ENCODE data around the gene EPRS1.
"Not testable (repeated sequence)": the region's sequence is repeated elsewhere in the genome, so short reads cannot be mapped to it uniquely, and the experiment has no call there.

Gene EPRS1

DNA sequence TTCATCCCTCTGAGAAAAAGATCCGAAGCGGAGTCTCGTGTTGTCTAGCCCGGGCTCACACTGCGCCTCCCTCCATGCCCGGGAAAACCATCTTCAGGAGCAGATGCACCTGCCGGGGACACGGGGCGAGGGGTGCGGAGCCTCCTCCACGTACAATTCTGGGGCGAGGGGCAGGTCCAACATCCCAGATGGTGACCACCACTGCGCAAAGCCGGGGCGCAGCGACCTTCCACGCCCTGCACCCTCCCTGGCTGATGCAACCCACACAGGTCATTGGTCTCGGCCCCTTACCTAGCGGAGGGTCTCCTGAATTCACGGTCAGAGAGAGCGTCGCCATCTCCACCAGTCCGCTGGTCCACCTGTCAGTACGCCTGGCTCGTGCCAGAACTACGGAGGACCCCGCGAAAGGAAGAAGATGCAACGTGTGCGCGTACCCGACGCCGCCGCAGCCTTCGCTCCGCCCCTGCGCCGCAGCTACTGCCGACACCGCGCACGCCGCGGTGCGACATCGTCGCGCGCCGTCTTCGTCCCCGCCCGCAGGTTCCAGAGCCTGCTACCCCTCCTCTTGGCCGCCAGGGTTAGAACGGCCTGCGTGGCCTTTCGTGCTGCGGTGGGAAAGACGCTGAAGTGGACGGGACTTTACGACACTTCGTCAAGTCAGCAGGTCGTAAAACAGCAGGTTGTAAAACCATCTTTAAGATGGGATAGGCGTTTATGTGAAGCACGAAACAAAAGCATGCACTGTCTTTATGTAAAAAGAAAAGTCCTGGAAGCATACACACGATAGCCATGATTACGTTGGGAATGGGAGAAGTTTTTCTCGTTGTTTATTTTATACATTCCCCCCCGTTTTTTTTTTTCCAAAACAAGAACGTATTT is at the start of gene EPRS1:
EPRS1 (minus strand) TSS at position 454 of the 879 bp plus-strand sequence; CDS start at position 337, 117 bp downstream.
- DNase-seq (ENCODE audit: low read depth in 2 of 2) = peak; percentile 90 to 93

DNA sequence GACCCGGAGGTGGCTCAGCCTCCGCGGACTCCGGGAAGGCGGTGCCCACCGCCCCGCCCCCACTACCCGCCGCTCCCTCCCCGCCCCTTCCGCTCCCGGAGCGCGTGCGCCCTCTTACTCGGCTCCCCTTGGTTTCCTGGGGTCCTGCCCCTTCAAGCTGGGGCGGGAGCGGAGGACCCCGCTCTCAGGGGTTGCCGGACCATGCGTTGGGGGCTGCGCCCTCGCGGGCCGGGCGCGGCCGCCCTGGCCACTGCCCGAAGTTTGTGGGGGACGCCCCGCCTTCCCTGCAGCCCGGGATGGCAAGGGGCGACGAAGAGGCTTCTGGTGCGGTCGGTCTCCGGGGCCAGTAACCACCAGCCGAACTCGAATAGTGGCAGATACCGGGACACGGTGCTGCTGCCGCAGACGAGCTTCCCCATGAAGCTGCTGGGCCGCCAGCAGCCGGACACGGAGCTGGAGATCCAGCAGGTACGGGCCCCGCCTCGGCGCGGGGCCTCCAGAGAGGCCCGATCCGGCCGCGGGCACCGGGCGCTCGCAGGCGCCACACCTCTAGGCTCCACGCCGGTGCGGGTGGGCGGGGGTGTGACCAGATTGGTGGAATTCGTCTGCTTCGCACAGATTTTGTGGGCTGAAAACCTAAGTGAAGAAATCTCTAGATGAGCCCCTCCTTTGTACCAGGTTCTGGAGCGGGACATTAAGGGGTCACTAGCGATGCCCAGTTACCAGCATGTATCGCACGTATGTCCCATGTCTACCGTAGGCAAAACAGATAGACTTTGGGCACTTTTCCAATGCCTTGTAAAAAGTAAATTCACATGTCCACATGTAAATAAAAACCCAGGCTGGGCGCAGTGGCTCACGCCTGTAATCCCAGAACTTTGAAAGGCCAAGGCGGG is 48.0 kb upstream of the EPRS1 start, which contains the start of gene IARS2:
IARS2 (plus strand) TSS at position 117 of the 896 bp plus-strand sequence; CDS start at position 202, 85 bp downstream.
- peak; percentile 83 to 91 for DNase-seq (ENCODE audit: low read depth in 2 of 2)

DNA sequence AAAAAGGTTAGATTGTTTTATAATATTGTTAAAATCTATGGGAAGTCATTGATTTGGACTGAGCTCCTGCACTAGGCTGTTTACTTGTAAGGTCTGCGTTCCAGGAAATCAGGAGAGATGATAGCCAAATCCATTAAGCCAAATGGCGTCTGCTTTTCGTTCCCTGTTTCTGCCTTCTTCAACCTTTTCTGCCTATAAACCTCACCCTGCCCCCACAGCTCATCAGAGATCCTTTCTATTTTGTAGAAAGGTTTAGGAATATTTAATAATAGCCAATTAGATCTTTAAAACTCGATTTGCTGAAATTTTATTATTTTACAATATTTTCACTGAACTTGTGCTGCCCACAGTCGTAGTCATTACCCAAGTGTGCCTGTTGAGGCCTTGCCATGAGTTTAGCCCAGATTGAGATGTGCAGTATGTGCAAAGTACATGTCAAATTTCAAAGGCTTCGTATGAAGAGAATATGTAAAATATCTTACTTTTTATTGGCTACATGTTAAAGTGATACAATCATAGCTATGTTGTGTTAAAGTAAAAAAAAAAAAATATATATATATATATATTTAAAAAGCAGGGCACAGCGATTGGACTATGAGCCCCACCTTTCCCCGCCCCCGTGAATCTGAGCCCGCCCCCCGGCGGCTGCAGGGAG is 47.2 kb upstream of the EPRS1 start:
- DNase-seq (ENCODE audit: low read depth in 2 of 2) = no peak

DNA sequence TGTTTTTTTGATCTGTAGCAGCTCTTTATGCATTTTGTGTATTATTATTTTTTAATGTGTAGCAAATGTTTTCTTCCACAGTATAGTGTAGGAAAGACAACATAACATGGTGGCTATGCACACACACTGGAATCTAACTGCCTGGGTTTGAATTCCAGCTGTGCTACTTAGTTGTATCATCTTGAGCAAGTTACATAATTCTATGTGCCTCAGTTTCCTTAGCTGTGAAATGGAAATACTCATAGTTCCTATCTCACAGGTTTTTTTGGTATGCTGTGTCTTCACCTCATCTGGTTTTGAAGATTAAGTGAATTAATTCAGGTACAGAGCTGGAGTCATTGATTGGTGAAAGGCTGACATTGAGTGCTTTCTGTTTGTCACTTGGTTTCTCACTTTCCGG is 46.4 kb upstream of the EPRS1 start:
- no peak for DNase-seq (ENCODE audit: low read depth in 2 of 2)

DNA sequence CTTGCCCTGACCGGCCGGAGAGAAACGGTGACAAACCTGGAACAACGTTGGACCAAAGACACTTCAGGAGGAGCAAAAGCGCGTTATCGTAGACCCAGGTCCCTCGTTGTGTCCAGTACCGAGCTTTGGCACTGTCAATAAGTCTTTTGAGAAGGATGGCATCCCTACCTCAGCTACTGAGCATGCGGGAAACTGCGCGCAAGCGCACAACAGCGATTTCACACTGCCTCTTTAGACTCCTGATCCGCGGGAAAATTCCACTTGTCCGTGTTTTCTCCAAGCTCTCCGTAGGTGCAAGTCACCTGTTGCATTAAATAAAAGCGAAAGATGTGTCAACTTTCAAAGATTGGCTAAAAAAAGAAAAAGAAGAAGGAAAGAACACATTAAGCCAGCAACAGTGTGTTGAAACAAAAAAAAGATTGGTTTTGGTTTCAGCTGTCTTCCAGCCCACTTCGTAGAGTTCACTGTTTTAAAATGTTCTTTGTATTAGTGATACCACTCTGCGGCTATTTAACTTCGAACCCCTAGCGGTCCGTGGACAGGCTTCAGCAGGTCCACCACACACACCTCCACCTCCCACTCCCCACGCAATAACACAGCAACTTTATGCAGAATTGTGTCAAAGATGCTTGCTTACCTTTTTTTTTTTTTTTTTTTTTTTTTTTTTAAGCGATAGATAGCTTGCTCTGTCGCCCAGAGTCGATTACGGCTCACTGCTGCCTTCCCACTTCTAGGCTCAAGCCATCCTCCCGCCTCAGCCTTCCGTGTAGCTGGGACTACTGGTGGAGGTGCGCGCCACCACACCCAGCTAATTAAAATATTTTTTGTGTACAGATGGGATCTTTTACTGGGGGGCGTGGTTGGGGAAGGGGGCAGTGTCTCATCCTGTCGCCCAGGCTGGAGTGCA is 43.6 kb upstream of the EPRS1 start, which contains the start of gene BPNT1:
BPNT1 (minus strand) TSS at position 139 of the 907 bp plus-strand sequence. CDS start 9,942 bp downstream, outside the sequence.
- peak; percentile 93 to 95 for DNase-seq (ENCODE audit: low read depth in 2 of 2)

DNA sequence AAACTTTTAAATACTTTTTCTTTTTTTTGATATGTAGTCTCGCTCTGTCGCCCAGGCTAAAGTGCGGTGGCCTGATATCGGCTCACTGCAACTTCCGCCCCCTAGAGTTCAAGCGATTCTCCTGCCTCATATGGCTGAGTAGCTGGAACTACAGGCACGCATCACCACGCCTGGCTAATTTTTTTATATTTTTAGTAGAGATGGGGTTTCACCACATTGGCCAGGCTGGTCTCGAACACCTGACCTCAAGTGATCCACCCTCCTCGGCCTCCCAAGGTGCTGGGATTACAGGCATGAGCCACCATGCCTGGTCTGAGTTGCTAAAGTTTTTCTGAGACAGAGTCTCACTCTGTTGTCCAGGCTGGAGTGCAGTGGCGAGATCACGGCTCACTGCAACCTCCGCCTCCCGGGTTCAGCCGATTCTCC is 40.0 kb upstream of the EPRS1 start:
- DNase-seq (ENCODE audit: low read depth in 2 of 2) = not testable (repeated sequence)

DNA sequence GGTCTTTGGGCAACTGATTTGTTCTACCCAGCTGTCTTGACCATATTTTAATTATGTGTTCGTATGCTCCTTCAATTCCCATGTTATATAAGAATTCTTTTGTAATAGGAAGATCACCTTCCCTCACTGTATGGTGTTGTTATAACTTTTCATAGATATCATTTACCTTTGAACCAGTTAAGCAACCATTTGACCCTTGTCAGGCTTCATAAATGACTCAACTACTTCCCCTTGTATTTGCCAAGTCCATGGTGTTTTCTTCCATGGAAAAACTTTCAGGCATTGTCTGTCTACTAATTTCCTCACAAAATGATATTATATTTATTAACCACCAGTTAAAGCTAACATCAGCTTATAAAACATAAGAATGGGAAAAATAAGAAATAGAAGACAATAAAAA is 38.2 kb upstream of the EPRS1 start:
- DNase-seq (ENCODE audit: low read depth in 2 of 2) = no peak

DNA sequence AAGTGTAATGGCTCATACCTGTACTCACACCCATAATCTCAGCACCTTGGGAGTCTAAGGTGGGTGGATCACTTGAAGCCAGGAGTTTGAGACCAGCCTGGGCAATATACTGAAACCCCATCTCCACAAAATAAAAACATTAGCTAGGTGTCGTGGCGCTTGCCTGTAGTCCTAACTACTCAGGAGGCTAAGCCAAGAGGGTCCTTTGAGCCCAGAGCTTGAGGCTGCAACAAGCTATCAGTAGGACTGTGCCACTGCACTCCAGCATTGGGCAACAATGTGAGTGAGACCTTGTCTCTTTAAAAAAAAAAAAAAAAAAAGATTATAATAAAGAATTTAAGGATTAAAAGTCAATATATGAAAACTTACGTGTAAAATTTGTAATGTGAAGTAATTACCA is 31.6 kb upstream of the EPRS1 start:
- no peak for DNase-seq (ENCODE audit: low read depth in 2 of 2)

DNA sequence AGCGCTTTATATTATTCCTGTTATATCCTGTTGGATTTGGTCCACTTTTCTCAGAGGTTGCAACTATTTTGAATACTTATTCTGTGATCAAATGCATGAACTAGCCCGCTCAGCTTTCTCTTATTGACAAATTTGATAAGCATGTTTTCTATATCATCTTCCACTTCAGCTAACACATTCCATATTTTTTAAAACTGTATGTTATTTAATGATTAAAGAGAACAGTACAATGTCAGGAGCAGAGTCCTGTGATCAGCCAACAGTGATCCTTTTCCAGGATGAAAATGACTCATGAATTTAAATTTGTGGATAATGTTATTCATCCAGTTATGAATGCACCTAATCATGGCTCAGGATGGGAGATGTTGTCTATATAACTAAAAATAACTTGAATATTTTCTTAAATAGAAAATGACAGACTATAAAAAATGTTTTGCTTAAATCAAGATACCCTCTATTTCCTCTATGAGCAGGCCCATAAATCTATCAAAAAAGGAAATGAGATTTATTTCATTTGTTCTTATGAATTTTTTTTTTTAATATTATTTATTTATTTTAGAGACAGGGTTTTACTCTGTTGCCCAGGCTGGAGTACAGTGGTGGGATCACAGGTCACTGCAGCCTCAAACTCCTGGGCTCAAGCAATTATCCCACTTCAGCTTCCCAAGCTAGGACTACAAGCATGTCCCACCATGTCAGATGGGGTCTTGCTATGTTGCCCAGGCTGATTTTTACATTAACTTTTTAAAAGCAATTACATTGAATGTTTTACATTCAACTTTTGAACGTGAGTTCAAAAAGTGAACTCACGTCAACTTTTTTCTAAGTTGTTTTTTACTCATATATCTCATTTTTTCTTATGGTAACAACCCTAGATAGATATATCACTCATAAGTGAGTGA is 30.8 kb upstream of the EPRS1 start:
- no peak for DNase-seq (ENCODE audit: low read depth in 2 of 2)

DNA sequence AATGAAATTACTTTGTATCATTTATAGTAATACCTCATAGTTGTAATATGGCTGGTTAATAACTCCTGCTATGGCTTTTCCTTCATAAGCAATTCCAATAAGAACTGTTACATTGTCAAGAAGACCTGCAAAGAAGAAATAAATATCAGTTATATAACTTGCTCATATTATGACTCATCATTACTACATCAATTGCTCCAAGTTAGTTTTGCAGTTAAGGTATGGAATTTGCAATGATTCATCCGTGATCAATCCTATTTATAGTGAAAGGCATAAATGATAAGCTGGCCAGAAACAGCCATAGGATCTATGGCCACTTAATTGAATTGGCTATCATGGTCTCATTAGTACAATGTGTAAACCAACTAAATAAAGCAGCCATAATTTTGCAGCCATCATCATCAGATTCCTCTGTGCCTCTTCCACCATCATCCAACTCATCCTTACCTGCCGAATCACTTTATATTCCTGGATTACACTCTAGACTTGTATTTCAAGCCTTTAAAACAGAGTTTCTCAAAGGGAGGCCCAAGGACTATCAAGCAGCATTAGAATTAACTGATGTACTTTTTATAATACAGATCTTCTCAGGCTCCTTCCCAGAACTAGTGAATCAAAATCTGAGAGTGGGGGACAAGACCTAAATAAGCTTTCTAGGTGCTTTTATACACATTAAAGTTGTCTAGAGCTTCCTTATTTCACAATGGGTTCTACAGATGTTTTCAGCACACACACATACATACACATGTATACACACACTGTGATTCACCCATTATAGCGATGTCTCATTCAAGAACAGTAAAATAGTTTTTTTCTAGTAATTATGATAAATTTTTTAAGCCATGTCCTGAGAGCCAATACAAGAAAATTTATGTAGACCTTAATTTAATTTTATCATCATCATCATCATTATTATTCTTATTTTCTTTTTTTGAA is 21.2 kb upstream of the EPRS1 start:
- no peak for DNase-seq (ENCODE audit: low read depth in 2 of 2)

DNA sequence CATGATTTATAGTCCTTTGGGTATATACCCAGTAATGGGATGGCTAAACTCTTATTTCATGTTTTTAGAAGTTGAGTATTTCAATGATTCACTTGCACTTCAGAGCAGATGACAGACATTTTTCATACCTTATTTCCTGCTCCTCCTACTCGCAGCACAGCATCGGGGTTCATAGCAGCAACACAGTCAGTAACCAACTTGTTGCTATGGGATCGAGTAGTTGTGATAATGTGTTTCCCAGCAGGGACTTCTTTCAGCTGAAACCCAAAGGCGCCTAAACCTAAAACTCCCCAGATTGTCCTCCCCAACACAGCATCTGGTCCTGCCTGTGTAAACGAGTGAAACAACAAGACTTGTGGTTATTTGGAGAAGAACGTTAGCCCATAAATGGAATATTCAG is 16.3 kb upstream of the EPRS1 start:
- no peak for DNase-seq (ENCODE audit: low read depth in 2 of 2)

DNA sequence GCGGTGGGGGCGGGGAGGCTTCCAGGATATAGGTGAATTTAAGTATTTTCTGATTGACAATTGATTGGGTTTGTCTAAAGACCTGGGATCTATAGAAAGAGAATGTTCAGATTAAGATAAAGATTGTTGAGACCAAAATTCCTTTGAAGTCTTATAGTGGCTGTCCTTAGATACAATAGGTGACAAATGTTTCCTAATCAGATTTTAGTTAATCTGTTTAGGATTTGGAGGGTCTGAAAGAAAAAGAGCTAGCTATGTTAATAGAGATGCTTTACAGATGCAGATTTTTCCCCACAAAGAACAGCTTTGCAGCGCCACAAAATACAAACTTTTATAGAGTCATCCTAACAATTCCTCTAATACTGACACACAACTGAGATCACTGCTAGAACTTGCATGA is 14.6 kb upstream of the EPRS1 start:
- no peak for DNase-seq (ENCODE audit: low read depth in 2 of 2)

DNA sequence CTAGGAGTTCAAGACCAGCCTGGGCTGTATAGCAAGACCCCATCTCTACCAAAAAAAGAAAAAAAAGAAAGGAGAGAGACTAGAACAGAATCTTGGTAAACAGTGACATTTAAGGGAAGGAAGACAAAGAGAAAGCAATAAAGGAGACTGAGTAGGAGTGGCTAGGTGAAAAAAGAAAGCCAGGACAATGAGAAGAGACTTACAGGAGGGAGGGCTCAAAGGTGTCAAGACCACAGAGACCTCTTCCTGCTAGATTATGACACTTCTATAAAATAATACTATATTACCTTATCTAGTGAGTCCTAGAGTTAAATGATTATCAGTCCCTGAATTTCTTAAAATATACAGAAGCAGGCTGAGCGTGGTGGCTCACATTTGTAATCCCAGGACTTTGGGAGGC is 10.1 kb upstream of the EPRS1 start:
- DNase-seq (ENCODE audit: low read depth in 2 of 2) = no peak

DNA sequence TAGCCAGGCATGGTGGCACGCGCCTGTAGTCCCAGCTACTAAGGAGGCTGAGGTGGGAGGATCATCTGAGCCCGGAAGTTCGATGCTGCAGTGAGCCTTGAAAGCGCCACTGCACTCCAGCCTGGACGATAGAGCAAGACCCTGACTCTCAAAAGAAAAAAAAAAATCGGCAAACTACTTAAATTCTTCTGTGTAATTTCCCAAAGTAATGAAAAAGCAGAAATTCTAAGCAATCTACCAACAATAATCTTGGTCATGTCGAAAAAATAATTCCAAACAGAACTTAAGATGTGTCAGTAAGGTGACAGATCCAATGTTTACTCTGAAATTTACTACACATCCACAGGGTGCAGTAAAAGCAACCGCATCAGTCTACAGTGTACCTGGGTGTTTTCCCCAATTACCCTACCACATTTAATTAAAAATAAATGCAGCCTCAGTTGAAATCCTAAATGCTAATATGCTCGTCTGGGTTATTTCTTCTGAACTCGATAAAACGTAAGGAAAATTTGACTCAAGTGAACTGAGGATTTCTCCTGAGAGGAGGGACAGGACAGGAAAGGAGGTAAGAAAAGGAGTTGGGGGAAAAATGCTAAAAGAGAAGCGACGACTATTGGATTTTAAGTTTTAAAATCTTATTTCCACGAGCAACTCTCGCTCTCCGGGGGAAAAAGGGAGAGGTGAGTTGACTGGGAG is 801 bp downstream of the EPRS1 start:
- DNase-seq (ENCODE audit: low read depth in 2 of 2) = no peak

DNA sequence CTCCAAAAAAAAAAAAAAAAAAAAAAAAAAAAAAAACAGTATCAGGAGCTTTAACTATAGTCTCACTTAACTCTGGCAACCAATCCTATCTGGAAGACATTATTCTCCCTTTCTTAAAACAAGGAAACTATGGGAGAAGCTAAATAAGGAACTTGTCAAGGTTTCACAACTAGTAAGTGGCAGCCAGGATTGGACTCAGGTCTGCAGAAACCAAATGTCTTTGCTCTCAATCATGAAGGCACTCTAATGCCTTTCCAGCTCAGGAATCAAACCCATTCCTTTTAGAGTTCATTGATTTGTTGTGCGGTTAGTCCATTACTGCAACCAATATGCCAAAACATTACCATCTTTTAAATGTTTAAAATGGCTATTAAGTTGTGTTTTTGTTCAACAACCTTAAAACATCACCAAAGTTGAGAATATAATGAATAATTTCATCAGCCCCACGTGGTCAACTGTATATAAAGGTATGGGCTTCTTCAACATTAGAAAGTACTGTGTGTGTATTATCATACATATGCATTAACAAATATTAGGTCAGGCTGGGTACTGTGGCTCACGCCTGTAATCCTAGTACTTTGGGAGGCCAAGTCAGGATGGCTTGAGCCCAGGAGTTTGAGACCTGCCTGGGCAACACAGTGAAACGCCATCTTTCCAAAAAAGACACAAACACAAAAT is 1.5 kb downstream of the EPRS1 start:
- DNase-seq (ENCODE audit: low read depth in 2 of 2) = no peak

DNA sequence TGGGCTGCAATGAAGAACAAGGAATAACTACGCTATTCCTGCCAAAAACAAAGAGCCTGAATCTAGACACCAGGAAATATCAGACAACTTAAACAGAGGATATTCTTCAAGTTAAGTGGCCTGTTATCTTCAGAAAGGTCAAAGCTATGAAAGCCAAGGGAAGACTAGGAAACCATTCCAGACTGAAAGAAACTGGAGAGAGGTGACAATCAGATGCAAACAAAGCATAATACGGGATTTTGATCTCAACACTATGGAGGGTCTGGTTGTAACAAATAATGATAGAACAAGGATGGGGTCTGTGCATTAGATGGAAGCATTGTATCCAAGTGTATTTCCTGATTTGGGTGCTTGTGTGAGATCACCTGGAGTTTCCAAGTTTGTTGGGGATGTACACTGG is 2.7 kb downstream of the EPRS1 start:
- DNase-seq (ENCODE audit: low read depth in 2 of 2) = no peak

DNA sequence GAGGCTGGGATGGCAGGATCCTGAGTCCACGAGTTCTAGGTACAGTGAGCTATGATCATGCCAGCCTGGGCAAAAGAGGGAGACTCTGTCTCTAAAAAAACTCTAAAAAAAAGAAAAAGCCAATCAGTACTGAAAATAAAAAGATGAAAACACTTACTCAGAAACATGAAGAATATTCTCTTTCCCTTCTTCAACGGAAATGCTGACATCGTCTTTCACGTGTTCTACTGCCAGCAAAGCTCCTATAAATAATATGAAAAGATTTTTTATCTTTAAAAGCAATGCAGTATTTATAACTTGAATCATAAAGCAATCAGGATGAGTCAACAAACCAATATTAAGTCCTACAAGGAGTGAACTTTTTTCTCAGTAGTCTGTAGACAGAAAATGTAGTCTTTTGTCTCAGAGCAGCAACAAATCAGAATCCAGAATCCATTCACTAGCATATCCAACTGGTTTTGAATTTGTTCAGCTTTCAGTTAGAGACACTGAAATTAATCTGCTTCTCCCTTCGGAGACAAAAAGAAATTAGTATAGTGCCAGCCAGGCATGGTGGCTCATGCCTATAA is 6.2 kb downstream of the EPRS1 start:
- no peak for DNase-seq (ENCODE audit: low read depth in 2 of 2)

Measured in stimulated activated CD4-positive, alpha-beta T cell treated with anti-CD3 and anti-CD28 coated beads, Interleukin-15, amount 100 ng/mL, for 48 hours (primary cell).